PC-9 (cell line): Measurements from ENCODE around the gene MEIS2. TPM values are rescaled to one million over a fixed set of nuclear protein-coding genes. Genes with fewer than 3 reads are reported as not detected.

Experiments used
- BruUV-seq: library from RNA; stranded (reverse); fragments of 400-500 nt; replicated peaks from 2 replicates; lab custom pipeline; 2021; lab: Mats Ljungman, UMichigan
- CTCF ChIA-PET: fragments of 300-600 bp; sonication (Branson Sonifier 250); formaldehyde crosslinking; loops from one replicate; lab custom pipeline; 2022; ENCODE audit warnings: antibody characterized with exemption; lab: Charles Lee
- POLR2A ChIA-PET: fragments of 300-600 bp; sonication (Branson Sonifier 250); formaldehyde crosslinking; loops from one replicate; lab custom pipeline; 2022; ENCODE audit warnings: antibody characterized with exemption; ENCODE audit not compliant: unreplicated experiment; lab: Charles Lee
- DNase-seq, 2 experiments: peaks; one replicate each; pipeline versions ENCODE4 v3.0.0 to v3.0.0-alpha.2; 2015 to 2022; ENCODE audit warnings: mixed read lengths in 1 of 2
- H2AFZ ChIP-seq: fragments of 200-600 bp; sonication (generic); 2 replicates; pipeline ENCODE4 v1.8.1; 2017; ENCODE audit warnings: antibody characterized with exemption
- H3F3A ChIP-seq: fragments of 200-600 bp; sonication (generic); 2 replicates; pipeline ENCODE4 v1.8.1; 2017; ENCODE audit warnings: antibody characterized with exemption, mild to moderate bottlenecking, low read depth; ENCODE audit not compliant: insufficient read depth
- H3K27ac ChIP-seq: fragments of 200-600 bp; sonication (generic); 2 replicates; pipeline ENCODE4 v1.6.1; 2016; ENCODE audit warnings: mixed run types
- H3K27me3 ChIP-seq: fragments of 200-600 bp; sonication (generic); 2 replicates; pipeline ENCODE4 v1.6.1; 2016; ENCODE audit warnings: low read depth, mixed run types; ENCODE audit not compliant: insufficient read depth
- H3K36me3 ChIP-seq: fragments of 200-600 bp; sonication (generic); 2 replicates; pipeline ENCODE4 v1.6.1; 2016; ENCODE audit warnings: low read depth, mixed run types
- H3K4me1 ChIP-seq: fragments of 200-600 bp; sonication (generic); replicated peaks from 2 replicates; pipeline ENCODE4 v1.6.1; 2016; ENCODE audit warnings: mixed run types; ENCODE audit not compliant: insufficient read depth
- H3K4me2 ChIP-seq: fragments of 200-600 bp; sonication (generic); 2 replicates; pipeline ENCODE4 v1.6.1; 2017; ENCODE audit warnings: mixed run types
- H3K4me3 ChIP-seq: fragments of 200-600 bp; sonication (generic); 2 replicates; pipeline ENCODE4 v1.6.1; 2016; ENCODE audit warnings: mixed run types
- H3K79me2 ChIP-seq: fragments of 200-600 bp; sonication (generic); 2 replicates; pipeline ENCODE4 v1.6.1; 2017; ENCODE audit warnings: low read depth, mixed run types
- H3K9me2 ChIP-seq: fragments of 200-600 bp; sonication (generic); 2 replicates; pipeline ENCODE4 v1.8.1; 2017; ENCODE audit warnings: mild to moderate bottlenecking; ENCODE audit not compliant: insufficient read depth
- H3K9me3 ChIP-seq: fragments of 200-600 bp; sonication (generic); 2 replicates; pipeline ENCODE4 v1.8.1; 2016; ENCODE audit warnings: low read depth; ENCODE audit not compliant: insufficient read depth
- H4K20me1 ChIP-seq: fragments of 200-600 bp; sonication (generic); 2 replicates; pipeline ENCODE4 v1.8.1; 2017; ENCODE audit not compliant: insufficient read depth
- EZH2 ChIP-seq: fragments of 200-600 bp; sonication (generic); IDR thresholded peaks from 2 replicates; pipeline ENCODE4 v1.8.0; 2017; ENCODE audit warnings: antibody characterized with exemption, low read depth
- intact Hi-C: fragments of 100-400 bp; cut with micrococcal nuclease; formaldehyde crosslinking; loops from one replicate; pipeline ENCODE4 v1.10.0; 2022; ENCODE audit not compliant: unreplicated experiment
- total RNA-seq: library from RNA; stranded (reverse); gene quantifications from 2 replicates; pipeline ENCODE4 v1.2.3, GENCODE V29; 2021
- TF ChIP-seq, protein P1 (sequence below): fragments of 200-600 bp; sonication (generic); conservative IDR thresholded peaks from 2 replicates; pipeline ENCODE4 v1.6.1; 2017; ENCODE audit warnings: mixed run types, antibody characterized with exemption, mild to moderate bottlenecking, moderate library complexity

Gene MEIS2
- total RNA-seq, 1 experiment from 2014 or later: 29.1 TPM

DNA sequence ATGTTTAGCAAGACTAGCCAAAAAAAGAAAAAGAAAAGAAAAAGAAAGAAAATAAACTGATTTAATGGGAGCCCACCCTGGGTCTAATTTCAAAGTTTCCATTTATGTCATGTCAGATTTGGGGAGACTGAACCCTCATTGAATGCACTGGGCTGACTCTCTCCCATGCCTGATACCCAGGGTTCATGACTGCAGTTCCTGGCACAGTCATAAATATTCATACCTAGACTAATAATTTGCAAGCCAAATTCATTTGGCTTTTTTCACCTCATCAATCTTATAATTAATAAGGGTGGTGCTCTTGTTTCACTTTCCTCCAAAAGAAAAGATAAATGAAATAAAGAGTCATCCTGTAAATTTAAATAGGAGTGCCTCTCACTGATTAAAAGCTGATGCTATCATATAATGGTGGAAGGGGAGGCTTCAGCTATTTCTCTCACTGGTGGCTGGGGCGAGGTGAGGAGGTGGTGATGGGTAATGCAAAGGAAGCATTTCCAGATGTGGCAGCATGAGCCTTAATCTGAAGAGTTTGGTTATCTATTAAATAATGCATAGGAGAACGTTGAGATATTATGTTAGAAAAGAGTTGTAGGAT is 224.5 kb downstream of the MEIS2 start:
- Histone ChIP-seq H4K20me1 (no peaks in the 10 kb centered on the region), H3K9me3 (no peaks in the 10 kb centered on the region), H3K4me3 (no peak overlapping the region), H3K79me2 (no peaks in the 10 kb centered on the region), H3K36me3 (no peaks in the 10 kb centered on the region), H3F3A (no peaks in the 10 kb centered on the region), H3K27ac (no peak overlapping the region), H2AFZ (no peak overlapping the region), H3K4me2 (no peak overlapping the region), H3K27me3 (no peaks in the 10 kb centered on the region), H3K9me2 (no peaks in the 10 kb centered on the region), H3K4me1 (no peaks in the 10 kb centered on the region)
- TF ChIP-seq EZH2: no peak
- TF ChIP-seq, protein P1, sequence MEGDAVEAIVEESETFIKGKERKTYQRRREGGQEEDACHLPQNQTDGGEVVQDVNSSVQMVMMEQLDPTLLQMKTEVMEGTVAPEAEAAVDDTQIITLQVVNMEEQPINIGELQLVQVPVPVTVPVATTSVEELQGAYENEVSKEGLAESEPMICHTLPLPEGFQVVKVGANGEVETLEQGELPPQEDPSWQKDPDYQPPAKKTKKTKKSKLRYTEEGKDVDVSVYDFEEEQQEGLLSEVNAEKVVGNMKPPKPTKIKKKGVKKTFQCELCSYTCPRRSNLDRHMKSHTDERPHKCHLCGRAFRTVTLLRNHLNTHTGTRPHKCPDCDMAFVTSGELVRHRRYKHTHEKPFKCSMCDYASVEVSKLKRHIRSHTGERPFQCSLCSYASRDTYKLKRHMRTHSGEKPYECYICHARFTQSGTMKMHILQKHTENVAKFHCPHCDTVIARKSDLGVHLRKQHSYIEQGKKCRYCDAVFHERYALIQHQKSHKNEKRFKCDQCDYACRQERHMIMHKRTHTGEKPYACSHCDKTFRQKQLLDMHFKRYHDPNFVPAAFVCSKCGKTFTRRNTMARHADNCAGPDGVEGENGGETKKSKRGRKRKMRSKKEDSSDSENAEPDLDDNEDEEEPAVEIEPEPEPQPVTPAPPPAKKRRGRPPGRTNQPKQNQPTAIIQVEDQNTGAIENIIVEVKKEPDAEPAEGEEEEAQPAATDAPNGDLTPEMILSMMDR: no peak
- DNase-seq: no peak
- BruUV-seq: no TSS peak
- POLR2A ChIA-PET: interaction anchor here (0.5 kb wide), 1 partner anchor 11 kb away, joined by 6 read pairs; no protein-coding TSS in a partner anchor
- CTCF ChIA-PET: interaction anchor here (0.5 kb wide), 1 partner anchor 86 kb away, joined by 3 read pairs; no protein-coding TSS in a partner anchor
- intact Hi-C loops: no loop called here

DNA sequence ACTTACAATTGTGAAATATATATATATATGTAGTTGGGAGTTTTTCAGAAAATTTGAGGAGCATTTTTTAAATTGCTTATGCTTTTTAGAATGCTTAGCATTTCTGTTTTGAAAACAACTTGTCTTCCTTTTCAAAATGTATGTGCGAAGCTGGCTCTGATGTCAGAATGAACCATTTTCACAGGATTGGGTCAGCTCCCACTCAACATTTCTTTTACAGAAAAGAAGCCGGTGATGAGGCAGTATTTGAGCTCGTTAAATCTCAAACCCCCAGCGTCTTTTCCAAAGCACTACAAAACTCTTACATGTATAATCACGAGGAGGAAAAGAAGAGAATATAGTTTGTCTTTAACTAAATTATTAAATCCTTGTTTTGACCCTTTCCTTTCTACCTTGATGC is 225.4 kb downstream of the MEIS2 start:
- TF ChIP-seq, protein P1: no peak
- no peak for TF ChIP-seq EZH2
- Histone ChIP-seq H3K4me2 (no peak overlapping the region), H2AFZ (no peak overlapping the region), H3K36me3 (no peaks in the 10 kb centered on the region), H3F3A (no peaks in the 10 kb centered on the region), H3K27ac (no peak overlapping the region), H3K9me3 (no peaks in the 10 kb centered on the region), H4K20me1 (no peaks in the 10 kb centered on the region), H3K79me2 (no peaks in the 10 kb centered on the region), H3K4me3 (no peak overlapping the region), H3K9me2 (no peaks in the 10 kb centered on the region), H3K27me3 (no peaks in the 10 kb centered on the region), H3K4me1 (no peaks in the 10 kb centered on the region)
- no peak for DNase-seq
- CTCF ChIA-PET: no interaction called here
- POLR2A ChIA-PET: no interaction called here
- BruUV-seq: no TSS peak
- intact Hi-C loops: no loop called here

DNA sequence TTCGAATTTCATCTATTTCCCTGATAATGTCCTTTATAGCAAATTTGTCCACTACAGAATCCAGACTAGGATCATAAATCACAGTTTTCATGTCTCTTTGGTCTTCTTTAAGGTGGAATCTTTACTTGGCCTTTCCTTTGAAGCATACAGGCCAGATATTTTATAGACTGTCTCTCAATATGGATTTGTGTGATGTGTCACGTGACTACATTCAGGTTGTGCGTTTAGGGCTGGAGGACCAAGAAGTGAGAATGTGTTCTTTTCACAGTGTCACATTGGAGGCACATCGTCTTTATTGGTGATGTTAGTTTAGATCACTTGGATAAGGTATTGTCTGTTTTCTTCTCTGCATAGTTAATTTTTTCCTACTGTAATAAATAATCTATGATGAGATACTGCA is 232.9 kb downstream of the MEIS2 start:
- no peaks in the 10 kb centered on the region for H3K36me3 ChIP-seq
- H4K20me1 ChIP-seq: no peaks in the 10 kb centered on the region
- H3K9me2 ChIP-seq: no peaks in the 10 kb centered on the region
- H3F3A ChIP-seq: no peaks in the 10 kb centered on the region
- no peak overlapping the region for H3K4me2 ChIP-seq
- POLR2A ChIA-PET: no interaction called here
- BruUV-seq: no TSS peak
- no peak overlapping the region for H3K4me3 ChIP-seq
- CTCF ChIA-PET: no interaction called here
- no peaks in the 10 kb centered on the region for H3K27me3 ChIP-seq
- no peak overlapping the region for H3K27ac ChIP-seq
- DNase-seq: no peak
- TF ChIP-seq EZH2: no peak
- TF ChIP-seq, protein P1: no peak
- no peak overlapping the region for H2AFZ ChIP-seq
- no peaks in the 10 kb centered on the region for H3K4me1 ChIP-seq
- intact Hi-C loops: no loop called here
- H3K79me2 ChIP-seq: no peaks in the 10 kb centered on the region
- no peaks in the 10 kb centered on the region for H3K9me3 ChIP-seq
